IMR-90 (cell line): ENCODE results near the gene NUDT12.

Experiments
- CEBPB ChIP-seq: IDR thresholded peaks from 2 replicates; pipeline ENCODE4 v1.6.1; 2012; ENCODE audit warnings: low read depth, low read length, improper control_type of control experiment
- CTCF ChIP-seq: conservative IDR thresholded peaks from 2 replicates; pipeline ENCODE4 v1.5.1; 2012; ENCODE audit warnings: mild to moderate bottlenecking, low read depth, low read length, improper control_type of control experiment
- FOS ChIP-seq: fragments of 150-350 bp; IDR thresholded peaks from 2 replicates; pipeline ENCODE4 v1.6.1; 2016; ENCODE audit warnings: low read depth, low read length
- POLR2A ChIP-seq: IDR thresholded peaks from 2 replicates; pipeline ENCODE4 v1.6.1; 2012; ENCODE audit warnings: mild to moderate bottlenecking, low read depth, low read length
- RAD21 ChIP-seq: IDR thresholded peaks from 2 replicates; pipeline ENCODE4 v1.6.1; 2012; ENCODE audit warnings: low read length, improper control_type of control experiment
- RCOR1 ChIP-seq: IDR thresholded peaks from 2 replicates; pipeline ENCODE4 v1.6.1; 2012; ENCODE audit warnings: mild to moderate bottlenecking, low read length, improper control_type of control experiment; ENCODE audit not compliant: insufficient replicate concordance
- RFX5 ChIP-seq: IDR thresholded peaks from 2 replicates; pipeline ENCODE4 v1.8.0; 2012; ENCODE audit warnings: low read depth, mild to moderate bottlenecking, low read length, moderate library complexity
- USF2 ChIP-seq: fragments of 150-350 bp; IDR thresholded peaks from 2 replicates; pipeline ENCODE4 v1.6.1; 2017; ENCODE audit warnings: mild to moderate bottlenecking, antibody characterized with exemption, low read length, low read depth

DNA sequence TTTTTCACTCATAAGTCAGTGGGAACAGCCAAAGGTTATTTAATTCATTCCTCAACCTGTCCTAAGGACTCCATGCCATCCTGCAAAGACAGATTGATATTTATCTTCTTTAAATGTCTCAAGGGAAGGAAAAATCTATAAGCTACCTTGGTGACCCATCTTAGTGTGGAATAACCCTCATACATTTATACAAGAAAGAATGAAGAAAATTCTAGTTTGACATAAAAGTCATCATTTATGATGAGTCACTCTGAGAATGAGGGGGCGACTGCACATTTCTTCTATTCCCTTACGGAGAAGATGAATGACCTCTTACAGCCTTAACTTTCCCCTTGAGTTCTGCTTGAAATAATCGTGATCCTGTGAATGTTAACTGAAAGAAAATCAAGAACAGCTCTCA lies 26.8 kb upstream of the NUDT12 start:
- TF ChIP-seq CTCF, result no peak
- no peak for TF ChIP-seq FOS
- TF ChIP-seq RAD21, result no peak
- no peak for TF ChIP-seq RFX5
- TF ChIP-seq POLR2A, result no peak
- TF ChIP-seq CEBPB, result no peak
- no peak for TF ChIP-seq RCOR1
- TF ChIP-seq USF2, result no peak
